Ovary (tissue), 9 donors: Measurements from ENCODE around the gene ECE2. TPM values are rescaled to one million over a fixed set of nuclear protein-coding genes. Genes with fewer than 3 reads are reported as not detected.

Experiments
- DNase-seq, 5 donors: peaks; one replicate each; pipeline ENCODE4 v3.0.0-alpha.2; 2019 to 2020
- H3K27ac ChIP-seq, 2 donors: fragments of 200-600 bp; one replicate each; pipeline versions ENCODE4 v1.5.1 to v1.8.0; 2019 to 2022
- H3K27me3 ChIP-seq: fragments of 200-600 bp; one replicate; pipeline ENCODE4 v1.8.0; 2022
- H3K36me3 ChIP-seq: fragments of 200-600 bp; sonication (generic); one replicate; pipeline ENCODE4 v1.5.1; 2019
- H3K4me1 ChIP-seq: one replicate; pipeline ENCODE4 v1.8.1; 2013; ENCODE audit warnings: mild to moderate bottlenecking, moderate library complexity; ENCODE audit not compliant: insufficient read depth
- H3K4me3 ChIP-seq: fragments of 200-600 bp; sonication (generic); one replicate; pipeline ENCODE4 v1.5.1; 2017
- H3K9me3 ChIP-seq, 2 donors: fragments of 200-600 bp in 1 of 2; sonication (generic) in 1 of 2; one replicate each; pipeline versions ENCODE4 v1.5.1 to v1.8.1; 2013 to 2019; ENCODE audit warnings: mild to moderate bottlenecking in 1 of 2, moderate library complexity in 1 of 2
- CTCF ChIP-seq, 3 donors: fragments of 450-650 bp in 2 of 3; fragments of 200-600 bp in 1 of 3; IDR thresholded peaks; one replicate each; pipeline versions ENCODE4 v1.5.1 to v1.8.0; 2016 to 2022; ENCODE audit warnings: antibody characterized with exemption in 3 of 3, mild to moderate bottlenecking in 1 of 3
- EP300 ChIP-seq: sonication (generic); formaldehyde crosslinking; IDR thresholded peaks from one replicate; pipeline ENCODE4 v1.6.1; 2017; ENCODE audit warnings: antibody characterized with exemption
- POLR2A ChIP-seq: fragments of 450-650 bp; IDR thresholded peaks from one replicate; pipeline ENCODE4 v1.6.1; 2017; ENCODE audit warnings: antibody characterized with exemption, mild to moderate bottlenecking, moderate library complexity
- WGBS, 3 donors: extraction: QIAGEN DNeasy Blood & Tissue Kit in 1 of 3; methylation state at CpG; one replicate each; pipeline versions ENCODE4 v1.1.5 to v1.1.7; 2013 to 2017; 5-methylcytosine and 5-hydroxymethylcytosine counted together
- intact Hi-C, 4 donors: fragments of 100-400 bp; cut with DNase I; formaldehyde crosslinking; loops; one replicate each; pipeline versions ENCODE4 v1.11.0 to v1.15.1; 2022 to 2023
- polyA plus RNA-seq, 2 donors: library from polyadenylated mRNA; stranded (reverse); fragments of 200-250 nt in 1 of 2; fragments of 350-450 nt in 1 of 2; fragmentation: Illumina TruSeq in 1 of 2; extraction: RNeasy Lipid Tissue Mini Kit (QIAGEN cat#74804) in 1 of 2; gene quantifications; one replicate each; pipeline ENCODE4 v1.2.3, GENCODE V29; 2013 to 2014
- total RNA-seq, 7 donors: library from RNA; depleted of rRNA in 2 of 7; stranded (reverse); fragments of >200 nt in 2 of 7; fragmentation: NEBNext Ultra II Directional in 3 of 7; extraction: Animal tissue kit (Norgen Biotek cat#: 25700) in 3 of 7; gene quantifications; one replicate each; pipeline versions ENCODE4 v1.1.0 to v1.2.4, GENCODE V29; 2016 to 2023
- donor health status: DM: no; HTN: no; CAD: no; lungs with moderate emphysema.
- donor health status: DM: no; HTN: no; CAD: no.
- donor health status: Bipolar disorder and iron deficiency.
- donor health status: DM: yes; HTN: yes; CAD: no.
- donor health status: DM: no; HTN: no; CAD: no.
- donor health status: DM: yes; HTN: yes; CAD: no.

ECE2 gene
- total and polyA plus RNA-seq, 9 donors = 0.43 TPM; not detected in 8

- no peak overlapping the region for H3K27ac ChIP-seq
- TF ChIP-seq EP300 = no peak
- TF ChIP-seq CTCF (IDR thresholded peaks at IDR 0.05) = no peak
- H3K36me3 ChIP-seq = no peaks in the 10 kb centered on the region
- intact Hi-C loops = no loop called here
- H3K27me3 ChIP-seq = no peaks in the 10 kb centered on the region
- peak in 1 of 5 donors; percentile 37 for DNase-seq
- H3K9me3 ChIP-seq = no peaks in the 10 kb centered on the region
- H3K4me3 ChIP-seq = peak overlapping the region; percentile 27
- H3K4me1 ChIP-seq = peaks cover 6% of the 10 kb centered on the region
- 0 to 1% (median 1%) methylated on average over 42 to 61 of the region's 61 CpGs for WGBS, 3 donors
Measured at GRCh38 chr3:184230081-184230602, 45.7 kb upstream of the ECE2 start.

GRCh38 chr3:184230603-184231528, 45.0 kb upstream of the ECE2 start:
- Histone ChIP-seq H3K4me3 (peak overlapping the region; percentile 27), H3K9me3 (no peaks in the 10 kb centered on the region), H3K27ac (no peak overlapping the region), H3K4me1 (peaks cover 6% of the 10 kb centered on the region), H3K27me3 (no peaks in the 10 kb centered on the region), H3K36me3 (no peaks in the 10 kb centered on the region)
- DNase-seq = no peak
- WGBS, 3 donors = 4 to 6% (median 4%) methylated on average over 49 to 79 of the region's 79 CpGs
- TF ChIP-seq POLR2A (no peak), EP300 (no peak), CTCF (IDR thresholded peaks at IDR 0.05) (no peak)
- intact Hi-C loops = no loop called here

GRCh38 chr3:184231671-184232070, 44.2 kb upstream of the ECE2 start:
- H3K4me1 ChIP-seq = peaks cover 6% of the 10 kb centered on the region
- WGBS, 3 donors = 44 to 55% (median 55%) methylated on average over 3 of the region's 3 CpGs
- TF ChIP-seq EP300 (no peak), CTCF (IDR thresholded peaks at IDR 0.05) (no peak), POLR2A (no peak)
- no peak overlapping the region for H3K4me3 ChIP-seq
- DNase-seq = no peak
- no peaks in the 10 kb centered on the region for H3K9me3 ChIP-seq
- no peaks in the 10 kb centered on the region for H3K27me3 ChIP-seq
- H3K36me3 ChIP-seq = no peaks in the 10 kb centered on the region
- no peak overlapping the region for H3K27ac ChIP-seq
- intact Hi-C loops = no loop called here

GRCh38 chr3:184233127-184233843, 42.5 kb upstream of the ECE2 start:
- H3K27me3 ChIP-seq = no peaks in the 10 kb centered on the region
- WGBS, 3 donors = 79 to 84% (median 79%) methylated on average over 23 of the region's 23 CpGs
- no peak for DNase-seq
- TF ChIP-seq EP300 = no peak
- no peak for TF ChIP-seq POLR2A
- TF ChIP-seq CTCF (IDR thresholded peaks at IDR 0.05) = no peak
- no peak overlapping the region for H3K4me3 ChIP-seq
- H3K27ac ChIP-seq = no peak overlapping the region
- H3K4me1 ChIP-seq = peaks cover 6% of the 10 kb centered on the region
- intact Hi-C loops = no loop called here
- no peaks in the 10 kb centered on the region for H3K36me3 ChIP-seq
- no peaks in the 10 kb centered on the region for H3K9me3 ChIP-seq
